Measurements from ENCODE around the gene AK9. TPM values are rescaled to one million over a fixed set of nuclear protein-coding genes. Genes with fewer than 3 reads are reported as not detected.
A peak's percentile ranks its signal among the peaks of the same experiment; 100 is the strongest.

AK9 gene
- total RNA-seq, 4 donors from 2014 or later, result 4.1 to 10.3 (median 6.4) TPM

GRCh38 chr6:109453594-109454495 lies 237.2 kb downstream of the AK9 start:
- WGBS, 2 donors, result 88 to 89% methylated on average over 18 to 26 of the region's 27 CpGs
- H3K4me3 ChIP-seq (ENCODE audit: low read depth, poor library complexity, severe bottlenecking), result no peak overlapping the region
- DNase-seq (ENCODE audit: low spot score in 2 of 2), result peak in 1 of 2 donors; percentile 87
- intact Hi-C loops (cut with DNase I; ENCODE audit: low total_unique reads), result no loop called here
- no peak for TF ChIP-seq POLR2A (IDR thresholded peaks at IDR 0.05)
- TF ChIP-seq CTCF (IDR thresholded peaks at IDR 0.05), result no peak

DNA sequence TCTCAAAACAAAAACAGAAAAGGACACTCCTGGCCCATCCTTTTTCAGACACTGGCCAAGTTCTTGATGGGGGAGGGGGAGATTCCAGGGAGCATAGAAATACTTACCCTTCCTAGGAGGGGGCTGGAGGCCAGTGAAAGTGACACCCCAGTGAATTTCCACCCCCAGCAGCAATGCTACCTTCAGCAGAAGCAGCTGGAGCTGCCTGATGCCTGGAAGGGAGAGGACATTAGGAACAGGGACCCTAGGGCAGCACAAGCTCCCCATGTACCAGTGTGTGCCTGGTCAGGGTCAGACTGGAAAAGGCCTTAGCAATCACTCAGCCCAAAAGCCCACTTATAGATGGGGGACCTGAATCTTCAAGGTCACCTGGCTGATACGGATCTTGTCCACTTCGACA lies 237.8 kb downstream of the AK9 start:
- 93 to 95% methylated on average over 2 of the region's 2 CpGs for WGBS, 2 donors
- TF ChIP-seq CTCF (IDR thresholded peaks at IDR 0.05) (no peak), POLR2A (IDR thresholded peaks at IDR 0.05) (no peak)
- peak in 1 of 2 donors; percentile 70 for DNase-seq (ENCODE audit: low spot score in 2 of 2)
- H3K4me3 ChIP-seq (ENCODE audit: low read depth, poor library complexity, severe bottlenecking), result no peak overlapping the region
- intact Hi-C loops (cut with DNase I; ENCODE audit: low total_unique reads), result no loop called here

GRCh38 chr6:109452181-109452580 lies 238.8 kb downstream of the AK9 start:
- TF ChIP-seq POLR2A (IDR thresholded peaks at IDR 0.05) (no peak), CTCF (IDR thresholded peaks at IDR 0.05) (no peak)
- no peak for DNase-seq (ENCODE audit: low spot score in 2 of 2)

DNA sequence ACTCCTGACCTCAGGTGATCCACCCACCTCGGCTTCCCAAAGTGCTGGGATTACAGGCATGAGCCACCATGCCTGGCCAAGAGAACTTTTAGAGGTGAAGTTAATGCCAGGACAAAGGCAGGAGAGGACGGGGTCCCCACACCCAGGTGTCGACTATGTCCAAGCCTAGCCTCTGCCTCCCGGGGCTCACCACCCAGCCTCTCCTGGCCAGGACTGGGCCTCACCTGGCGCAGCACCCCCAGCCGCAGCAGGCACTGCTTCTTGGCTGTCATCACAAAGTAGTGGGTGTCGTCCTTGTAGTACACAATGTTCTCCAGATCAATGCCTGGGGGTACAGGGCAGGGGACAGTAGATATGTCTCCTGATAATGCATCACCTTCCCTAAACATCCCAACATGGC lies 239.6 kb downstream of the AK9 start:
- H3K4me3 ChIP-seq (ENCODE audit: low read depth, poor library complexity, severe bottlenecking), result no peak overlapping the region
- WGBS, 2 donors, result 87 to 89% methylated on average over 6 to 7 of the region's 7 CpGs
- intact Hi-C loops (cut with DNase I; ENCODE audit: low total_unique reads), result no loop called here
- TF ChIP-seq POLR2A (IDR thresholded peaks at IDR 0.05) (no peak), CTCF (IDR thresholded peaks at IDR 0.05) (no peak)
- no peak for DNase-seq (ENCODE audit: low spot score in 2 of 2)

More at GRCh38 chr6:109452181-109452580, 238.8 kb downstream of the AK9 start:
- WGBS, 2 donors, result 87 to 88% methylated on average over 9 of the region's 9 CpGs
- H3K4me3 ChIP-seq (ENCODE audit: low read depth, poor library complexity, severe bottlenecking), result no peak overlapping the region
- intact Hi-C loops (cut with DNase I; ENCODE audit: low total_unique reads), result no loop called here

DNA sequence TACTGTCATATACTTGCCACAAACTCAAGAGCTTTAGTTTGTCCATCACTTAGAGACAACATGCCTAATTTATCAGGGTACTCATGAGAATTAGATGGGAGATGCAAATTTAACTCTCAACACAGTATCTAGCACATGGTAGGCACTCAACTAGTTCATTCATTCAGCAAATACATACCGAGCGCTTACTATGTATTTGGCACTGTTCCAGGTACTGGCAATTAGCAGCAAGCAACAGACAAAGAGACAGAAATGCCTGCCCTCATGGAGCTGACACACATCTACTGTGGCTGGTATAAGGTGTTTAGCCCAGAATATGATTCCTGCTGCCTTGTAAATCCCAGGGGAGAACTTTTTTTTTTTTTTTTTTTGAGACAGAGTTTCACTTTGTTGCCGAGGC lies 240.2 kb downstream of the AK9 start:
- WGBS, 2 donors, result 65 to 67% methylated on average over 3 of the region's 3 CpGs
- TF ChIP-seq CTCF (IDR thresholded peaks at IDR 0.05) (no peak), POLR2A (IDR thresholded peaks at IDR 0.05) (no peak)
- H3K4me3 ChIP-seq (ENCODE audit: low read depth, poor library complexity, severe bottlenecking), result no peak overlapping the region
- no peak for DNase-seq (ENCODE audit: low spot score in 2 of 2)
- intact Hi-C loops (cut with DNase I; ENCODE audit: low total_unique reads), result no loop called here

Measured in lower leg skin (tissue), 4 donors.